GM19438 (cell line): ENCODE results near the gene MED27.
"Not testable (repeated sequence)": the region's sequence is repeated elsewhere in the genome, so short reads cannot be mapped to it uniquely, and the experiment has no call there.

Experiments
- ATAC-seq: cut with Tn5 transposase; IDR thresholded peaks from one replicate; pipeline ENCODE4 v1.9.1; 2021; ENCODE audit warnings: low read depth; ENCODE audit not compliant: unreplicated experiment

The MED27 gene

DNA sequence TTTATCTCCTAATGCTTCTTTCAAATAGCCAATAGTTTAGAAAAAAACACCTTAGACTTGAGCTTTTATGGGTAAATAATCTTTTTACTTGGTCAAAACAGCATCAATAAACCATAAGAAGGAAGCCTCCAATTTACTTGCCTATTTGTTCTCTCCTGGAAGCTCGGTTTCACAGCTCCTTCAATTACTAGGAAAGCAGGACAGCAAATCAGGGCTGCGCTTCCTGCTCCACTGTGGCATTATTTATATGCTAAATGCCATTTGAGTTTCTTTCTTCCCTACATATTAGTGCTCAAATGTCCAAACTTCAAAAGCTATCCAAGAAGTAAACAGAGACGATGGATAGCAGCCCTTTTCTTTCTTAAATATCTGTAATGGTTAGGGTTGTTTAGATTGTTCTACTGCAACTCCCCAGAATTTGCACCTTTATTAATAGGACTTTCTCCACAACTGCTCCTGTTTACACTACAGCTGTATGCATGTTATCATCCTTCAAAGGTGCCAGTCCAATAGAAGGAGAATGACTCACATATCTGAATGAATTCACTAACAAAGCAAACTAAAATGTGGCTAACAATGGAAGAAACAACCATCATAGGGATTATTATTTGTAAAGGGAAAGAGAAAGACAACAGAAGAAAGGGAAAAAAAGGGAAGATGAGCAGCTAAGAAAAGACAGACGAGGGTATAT lies 58.7 kb downstream of the MED27 start:
- no peak for ATAC-seq

DNA sequence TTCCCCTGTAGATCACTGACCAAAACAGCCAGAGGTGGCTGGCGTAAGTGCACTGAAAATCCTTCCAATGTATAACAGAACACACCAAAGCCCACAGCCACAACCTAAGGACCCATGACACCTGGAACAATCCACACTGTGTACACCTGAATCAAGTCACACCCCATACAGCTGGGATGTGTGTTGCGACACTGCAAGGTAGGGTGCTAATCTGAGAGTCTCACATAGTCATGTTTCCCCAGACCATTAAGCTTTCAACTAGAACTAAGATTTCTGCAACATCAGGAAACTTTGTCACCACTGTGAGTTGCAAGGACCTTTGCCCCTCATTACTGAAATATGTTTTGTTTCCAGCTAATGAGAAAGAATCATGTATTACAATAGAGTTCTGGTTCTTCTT lies 59.4 kb downstream of the MED27 start:
- no peak for ATAC-seq

DNA sequence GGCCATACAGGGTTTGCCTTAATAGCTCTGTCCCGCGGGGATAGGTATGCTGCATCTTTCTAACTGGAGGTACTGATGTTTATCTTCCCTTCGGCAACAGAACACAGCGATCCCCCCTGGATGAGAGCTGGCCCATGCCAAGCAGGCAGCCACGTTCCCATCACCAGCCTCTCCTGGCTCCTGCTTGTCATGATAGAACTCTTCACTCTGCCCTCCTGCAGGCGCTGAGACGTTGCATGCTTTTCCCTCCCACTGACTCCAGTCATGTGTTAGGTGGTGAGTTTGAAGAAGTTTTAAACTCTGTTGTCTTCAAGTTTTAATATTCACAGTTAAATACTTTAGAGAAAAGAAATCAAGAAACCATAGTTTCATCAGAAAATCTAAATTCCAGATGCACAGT lies 60.0 kb downstream of the MED27 start:
- no peak for ATAC-seq

DNA sequence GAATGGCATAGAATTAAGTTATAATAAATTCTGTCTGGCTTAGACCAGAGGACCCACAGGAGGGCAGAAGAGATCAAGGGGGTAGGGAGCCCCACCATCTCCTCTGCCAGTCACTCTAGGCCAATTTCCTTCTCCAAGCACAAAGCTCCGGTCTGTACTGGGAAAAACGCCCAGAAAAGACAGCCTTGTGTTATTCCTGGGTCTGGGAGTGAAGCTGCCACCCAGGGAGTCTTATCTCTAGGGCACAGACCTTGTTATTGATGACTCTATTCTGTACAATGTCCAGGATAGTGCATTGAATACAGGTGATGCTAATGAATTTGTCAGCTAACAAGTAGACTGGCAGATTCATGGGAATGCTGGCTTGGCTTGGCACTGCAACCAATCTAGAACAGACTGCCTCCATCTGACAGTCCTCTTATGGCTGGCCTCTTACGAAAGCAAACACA lies 60.7 kb downstream of the MED27 start:
- ATAC-seq: no peak

DNA sequence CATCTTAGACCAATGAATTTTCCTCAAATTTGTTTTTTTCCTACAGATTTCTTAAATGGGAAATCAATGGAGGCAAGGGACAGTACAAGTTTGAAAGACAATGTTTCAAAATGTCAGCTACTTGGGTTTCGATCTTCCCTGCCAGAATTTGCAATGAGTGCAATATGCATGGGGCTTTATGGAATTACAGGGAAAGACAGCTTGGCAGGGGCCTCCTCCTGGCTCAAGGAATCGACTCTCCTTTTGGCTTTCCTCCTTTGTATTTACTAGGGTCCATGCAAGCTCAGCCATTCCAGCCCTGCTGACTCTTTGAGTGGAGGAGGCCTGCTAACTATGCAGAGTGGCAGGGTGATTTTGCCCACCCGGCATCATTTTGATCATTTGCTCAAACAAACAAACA lies 63.2 kb downstream of the MED27 start:
- no peak for ATAC-seq

DNA sequence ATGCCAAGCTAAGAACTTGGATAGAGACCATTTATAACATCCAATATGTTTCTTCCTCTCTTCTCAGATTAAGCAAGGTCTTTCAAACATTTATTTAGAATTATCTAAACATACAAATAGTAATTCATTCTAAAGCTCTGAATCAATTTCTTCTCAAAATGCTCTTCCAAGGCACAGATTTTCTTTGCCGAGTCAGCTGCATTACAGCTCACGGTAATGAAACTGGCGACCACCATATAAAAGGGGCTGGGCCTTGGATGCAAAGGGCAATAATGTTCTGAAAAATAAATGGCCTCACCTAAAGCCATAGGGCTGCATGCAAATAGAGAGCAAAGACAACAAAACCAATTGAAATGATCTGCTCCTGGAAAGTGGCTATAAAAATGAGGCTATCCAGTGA lies 63.8 kb downstream of the MED27 start:
- ATAC-seq: no peak

DNA sequence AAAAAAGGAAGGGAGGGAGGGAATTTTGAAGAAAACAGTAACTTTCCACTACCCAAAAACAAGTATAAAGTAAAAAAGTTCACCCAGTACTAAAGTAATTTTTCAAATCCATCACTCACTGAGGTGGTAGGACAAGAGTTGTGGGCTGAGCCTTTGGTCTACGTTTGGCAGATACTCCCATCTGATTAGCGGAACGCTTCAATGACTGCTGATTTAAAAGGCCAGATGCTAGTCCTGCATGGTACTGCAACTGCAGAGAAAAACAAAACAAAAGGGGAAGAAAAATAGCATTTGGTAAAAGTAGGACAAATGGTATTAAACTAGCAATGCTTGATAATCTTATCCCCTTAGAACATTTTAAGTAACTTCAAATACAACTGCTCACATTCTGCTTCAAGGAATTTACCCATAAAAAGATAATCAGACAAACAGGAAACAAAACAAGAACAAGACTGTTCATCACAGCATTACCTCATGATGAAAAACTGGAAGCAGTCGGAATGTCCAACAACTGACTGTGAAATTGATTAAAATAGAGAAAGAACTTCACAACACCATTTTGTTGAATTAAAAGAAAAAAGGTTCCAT lies 65.4 kb downstream of the MED27 start:
- no peak for ATAC-seq

DNA sequence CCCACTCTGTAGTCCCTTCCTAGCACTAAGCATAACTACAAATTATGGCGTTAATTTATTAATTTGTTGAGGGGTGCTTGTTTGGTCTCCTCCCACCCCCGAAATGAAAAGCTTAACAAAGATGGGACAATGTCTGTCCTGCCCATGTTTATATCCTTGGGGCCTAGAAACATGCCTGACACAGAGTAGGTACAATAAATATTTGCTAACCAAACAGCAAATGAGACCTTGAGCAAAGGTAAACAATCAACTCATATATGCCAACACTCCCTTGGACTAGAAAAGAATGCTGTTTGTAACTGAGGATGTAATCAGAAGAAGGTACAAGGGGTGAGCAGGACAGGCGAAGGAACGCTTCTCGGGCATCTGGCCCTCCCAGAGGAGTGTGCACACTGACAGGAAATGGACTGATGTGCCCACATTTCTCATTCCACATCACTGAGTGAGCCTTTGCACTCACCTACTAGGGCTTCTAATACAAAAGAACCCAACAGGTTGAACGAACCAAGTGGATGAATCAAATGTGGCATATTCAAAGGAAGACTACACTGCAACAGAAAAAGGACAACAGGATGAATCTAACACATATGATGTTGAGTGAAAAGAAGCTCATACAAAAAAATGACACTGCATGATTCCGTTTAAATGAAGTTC lies 66.8 kb downstream of the MED27 start:
- no peak for ATAC-seq

DNA sequence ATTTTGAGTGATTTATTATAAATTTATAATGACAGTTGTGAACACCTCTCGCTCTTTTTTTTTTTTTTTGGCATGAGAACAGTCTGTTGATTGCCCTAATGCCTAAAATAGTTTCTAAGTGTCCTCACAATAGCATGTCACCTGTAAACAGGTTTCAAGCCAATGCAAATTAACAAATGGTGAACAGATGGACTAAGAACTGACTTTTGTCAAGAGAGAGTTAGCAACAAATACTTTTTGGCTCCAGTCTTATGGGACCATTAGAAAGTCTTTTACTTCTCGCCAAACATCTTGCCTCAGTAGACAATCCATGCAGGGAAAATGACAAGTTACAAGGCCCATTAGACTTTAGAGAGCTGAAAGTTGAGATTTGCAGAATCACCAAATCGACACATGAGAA lies 67.8 kb downstream of the MED27 start:
- no peak for ATAC-seq

DNA sequence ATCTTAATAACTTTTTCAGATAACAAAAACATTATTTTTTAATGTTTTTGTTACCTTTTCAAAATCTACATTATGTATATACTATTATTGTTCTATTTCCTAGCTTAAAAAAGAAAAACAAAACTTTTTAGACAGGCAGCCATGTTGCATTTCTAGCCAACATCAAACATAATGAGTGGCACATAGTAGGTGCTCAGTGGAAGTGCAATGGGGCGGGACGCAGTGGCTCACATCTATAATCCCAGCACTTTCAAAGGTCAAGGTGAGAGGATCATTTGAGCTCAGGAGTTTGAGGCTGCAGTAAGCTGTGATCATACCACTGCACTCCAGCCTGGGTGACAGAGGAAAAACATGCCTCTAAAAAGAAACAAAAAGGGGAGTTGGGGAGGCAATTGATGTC lies 68.4 kb downstream of the MED27 start:
- no peak for ATAC-seq

DNA sequence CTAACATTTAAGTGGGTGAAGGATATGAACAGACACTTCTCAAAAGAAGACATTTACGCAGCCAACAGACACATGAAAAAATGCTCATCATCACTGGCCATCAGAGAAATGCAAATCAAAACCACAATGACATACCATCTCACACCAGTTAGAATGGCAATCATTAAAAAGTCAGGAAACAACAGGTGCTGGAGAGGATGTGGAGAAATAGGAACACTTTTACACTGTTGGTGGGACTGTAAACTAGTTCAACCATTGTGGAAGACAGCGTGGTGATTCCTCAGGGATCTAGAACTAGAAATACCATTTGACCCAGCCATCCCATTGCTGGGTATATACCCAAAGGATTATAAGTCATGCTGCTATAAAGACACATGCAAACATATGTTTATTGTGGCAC lies 69.5 kb downstream of the MED27 start:
- ATAC-seq: not testable (repeated sequence)

DNA sequence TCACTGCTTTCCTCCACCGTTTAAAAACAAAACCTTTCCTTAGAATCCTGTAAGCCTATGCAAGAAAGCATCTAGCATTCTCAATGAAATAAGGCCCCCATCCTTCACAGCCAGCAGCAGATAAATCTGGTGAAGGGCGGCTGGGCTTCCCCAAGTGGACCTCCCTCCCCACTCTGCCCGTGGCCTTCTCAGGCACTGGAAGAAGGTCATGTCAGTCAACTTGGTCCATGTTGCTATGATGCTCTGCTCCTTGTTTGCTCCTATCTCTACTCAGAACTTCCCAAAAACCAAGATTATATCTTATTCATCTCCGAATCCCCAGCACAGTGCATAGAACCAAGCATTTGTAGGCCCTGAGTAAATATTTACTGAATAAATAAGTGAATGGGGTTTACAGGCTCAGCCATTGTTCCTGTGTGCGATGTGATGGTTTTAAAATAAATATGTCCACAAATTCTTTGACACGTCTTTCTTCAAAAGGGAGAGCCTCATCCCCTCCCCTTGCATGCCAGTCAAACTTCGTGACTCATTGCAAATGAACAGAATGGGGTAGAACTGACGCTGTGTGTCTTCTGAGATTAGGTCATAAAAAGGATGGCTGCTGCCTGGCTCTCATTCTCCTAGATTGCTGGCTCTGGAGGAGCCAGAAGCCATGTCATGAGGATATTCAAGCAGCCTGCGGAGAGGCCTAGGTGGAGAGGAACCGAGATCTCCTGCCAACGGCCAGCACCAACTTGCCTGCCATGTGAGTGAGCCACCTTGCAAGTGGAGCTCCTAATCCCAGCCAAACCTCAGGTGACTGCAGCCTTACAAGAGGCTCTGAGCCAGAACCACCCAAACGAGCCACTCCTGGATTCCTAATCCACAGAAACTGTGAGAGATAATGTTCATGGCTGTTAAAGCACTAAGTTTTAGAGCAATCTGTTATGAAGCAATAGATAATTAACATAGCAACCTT lies 70.5 kb downstream of the MED27 start:
- no peak for ATAC-seq

DNA sequence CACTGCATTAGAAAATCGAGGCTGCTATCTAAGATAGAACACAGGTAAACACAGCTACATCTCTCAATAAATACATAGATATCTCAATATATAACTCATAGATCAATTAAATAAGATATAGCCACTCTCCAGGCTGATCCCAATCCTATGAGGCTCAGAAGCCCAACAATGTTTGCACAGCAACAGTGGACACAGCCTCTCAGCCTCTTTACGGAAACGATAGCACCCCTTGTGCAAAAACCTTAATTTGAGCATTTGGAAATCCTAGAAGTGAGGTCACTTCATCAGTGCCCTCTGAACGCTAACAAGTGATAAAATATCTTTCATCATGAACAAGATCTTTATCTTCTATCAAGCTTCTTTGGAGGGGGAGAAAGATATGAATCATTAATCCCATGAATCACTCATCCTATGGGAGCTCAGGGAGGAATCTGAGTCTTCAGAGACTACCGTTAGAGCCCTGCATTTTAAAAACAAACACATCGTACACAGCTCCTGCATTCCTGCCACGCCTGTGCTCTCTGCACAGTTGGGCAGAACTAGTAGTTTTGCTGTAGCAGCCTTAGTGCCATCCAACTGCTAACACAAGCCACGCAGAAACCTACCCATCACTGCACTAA lies 71.4 kb downstream of the MED27 start:
- ATAC-seq: no peak

DNA sequence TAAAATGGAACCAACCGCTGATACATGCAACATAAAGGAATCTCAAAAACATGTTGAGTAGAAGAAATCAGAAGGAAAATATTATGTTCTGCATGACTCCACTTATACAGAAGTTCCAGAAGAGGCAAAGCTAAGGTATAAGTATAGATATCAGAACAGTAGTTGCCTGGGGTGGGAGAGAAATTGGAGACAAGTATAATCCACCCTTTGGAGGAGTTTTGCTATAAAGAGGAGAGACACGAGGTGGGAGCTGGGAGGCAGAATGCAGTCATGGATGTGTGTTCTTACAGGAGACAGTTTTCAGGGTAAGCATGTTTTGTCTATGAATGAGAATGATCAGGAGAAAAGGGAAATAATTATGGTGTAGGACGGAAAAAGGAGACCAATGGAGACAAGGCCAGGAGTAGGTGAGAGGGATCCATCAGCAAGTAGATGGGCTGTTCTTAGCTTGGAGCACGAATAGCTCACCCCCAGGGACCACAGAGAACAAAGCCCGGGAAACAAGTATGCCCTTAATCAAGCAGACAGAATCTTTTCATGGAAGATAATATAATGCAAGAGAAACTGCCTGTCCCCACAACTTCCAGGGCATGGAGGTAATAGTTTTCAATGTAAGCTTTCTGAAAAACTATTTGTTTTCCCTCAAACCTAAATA lies 72.2 kb downstream of the MED27 start:
- no peak for ATAC-seq

DNA sequence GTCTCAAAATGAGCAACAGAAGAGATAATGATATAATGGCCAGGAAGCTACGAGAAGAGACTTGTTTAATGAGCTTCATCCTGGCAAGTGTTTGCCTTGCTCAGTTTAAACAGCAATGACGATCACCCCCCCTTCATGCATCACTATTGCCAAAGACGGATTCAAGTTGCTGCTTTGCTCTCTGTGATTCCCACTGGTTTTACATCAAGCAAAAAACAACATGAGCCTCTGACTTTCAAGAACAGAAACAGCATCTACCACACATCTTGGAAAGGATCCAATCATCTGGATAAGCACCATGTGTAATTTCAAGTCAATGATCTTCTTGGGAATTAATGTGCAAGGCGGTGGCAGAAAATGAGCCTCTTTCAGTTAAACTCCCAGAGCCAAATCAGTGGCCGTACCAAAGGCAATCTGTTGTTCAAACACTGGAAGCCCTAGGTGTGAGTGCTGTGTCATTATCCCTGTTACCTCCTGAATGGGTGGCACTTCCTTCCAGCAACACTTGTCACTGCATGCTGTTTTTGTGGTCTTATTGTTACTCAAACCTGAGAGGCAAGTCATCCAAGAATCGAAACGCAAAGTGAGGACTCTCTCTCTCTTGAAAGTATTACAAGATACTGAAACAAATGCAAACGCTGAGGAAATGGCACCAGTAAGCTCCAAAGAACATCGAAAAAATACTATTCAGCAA lies 72.8 kb downstream of the MED27 start:
- ATAC-seq: peak; percentile 71

DNA sequence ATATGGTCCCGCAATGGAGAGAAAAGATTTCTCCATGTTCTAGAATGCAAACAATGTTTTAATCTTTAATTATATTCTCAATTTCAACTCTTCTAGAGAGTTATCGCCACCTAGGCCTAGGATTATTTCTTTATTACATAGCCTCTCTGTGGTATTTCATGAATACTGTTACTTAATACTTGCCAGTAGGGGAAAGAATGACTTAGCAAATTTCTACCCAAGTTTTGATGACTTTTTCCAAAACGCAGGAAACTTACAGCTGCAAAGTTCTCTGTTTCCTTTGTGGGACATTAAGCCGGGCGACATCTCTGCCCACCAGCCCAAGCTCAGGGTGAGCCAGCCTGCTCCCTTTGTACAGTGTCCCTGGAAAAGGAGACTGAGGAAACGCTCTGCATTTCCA lies 73.8 kb downstream of the MED27 start:
- ATAC-seq: no peak

DNA sequence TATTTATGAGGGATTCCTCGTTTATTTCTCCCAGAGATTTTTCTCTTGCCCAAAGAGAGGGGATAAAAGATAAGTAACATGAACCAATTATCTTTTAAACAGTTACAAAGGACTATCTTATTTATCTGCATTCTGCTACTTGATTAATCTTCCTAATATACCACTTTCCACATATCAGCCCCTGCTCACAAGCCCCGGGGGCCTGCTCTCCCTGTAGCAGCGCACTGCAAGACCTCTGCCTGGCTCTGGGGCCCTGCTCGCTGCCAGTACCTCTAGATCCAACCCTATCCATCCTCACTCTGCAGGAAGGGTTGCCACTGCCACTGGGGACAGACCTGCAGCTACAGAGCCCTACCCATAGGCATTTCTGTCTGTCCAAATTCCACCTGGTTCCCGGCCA lies 75.3 kb downstream of the MED27 start:
- no peak for ATAC-seq

DNA sequence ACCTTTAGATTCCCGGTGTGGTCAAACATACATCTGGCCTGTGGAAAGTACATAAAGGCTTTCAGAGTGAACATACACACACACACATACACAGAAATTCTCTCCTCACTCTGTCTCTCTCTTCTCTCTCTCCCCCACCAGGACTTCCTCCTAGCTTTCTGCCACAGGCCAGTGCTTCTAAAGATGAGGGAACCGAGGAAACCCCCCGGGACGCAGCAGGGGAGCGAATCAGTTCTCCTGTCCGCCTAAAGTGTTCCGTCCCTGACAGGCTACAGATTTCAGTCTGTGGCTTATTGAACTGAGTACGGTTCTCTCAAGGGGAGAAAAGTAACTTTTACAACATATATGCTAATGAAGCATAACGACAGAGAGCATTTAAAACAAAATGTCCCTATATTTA lies 75.8 kb downstream of the MED27 start:
- ATAC-seq: no peak

DNA sequence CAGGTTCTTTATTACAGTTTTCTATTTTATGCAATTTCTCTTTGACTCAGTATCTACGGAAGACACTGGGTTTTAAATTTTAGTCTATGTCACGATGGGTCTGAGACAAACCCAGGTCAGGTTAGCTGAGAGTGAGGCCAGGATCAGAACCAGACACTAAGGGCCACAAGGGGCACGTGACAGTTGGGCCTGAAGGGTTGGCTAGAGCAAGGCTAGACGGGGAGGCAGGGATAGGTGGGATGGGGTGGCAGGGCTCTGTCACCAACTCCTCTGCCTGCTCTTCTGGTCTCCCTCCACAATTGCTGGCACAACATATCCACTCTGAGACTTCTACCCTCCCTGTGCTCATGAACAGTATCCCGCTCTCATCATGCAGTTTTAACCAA lies 76.4 kb downstream of the MED27 start:
- no peak for ATAC-seq
